GM12875 (cell line): Measurements from ENCODE around the gene DNM3.

Source experiments
- H3K4me3 ChIP-seq: one replicate; pipeline ENCODE4 v1.5.1; 2011; ENCODE audit warnings: low read depth, low read length, control low read depth
- CTCF ChIP-seq: IDR thresholded peaks from 2 replicates; pipeline ENCODE4 v1.5.1; 2011; ENCODE audit warnings: low read depth, mild to moderate bottlenecking, control low read depth, inconsistent platforms, low read length, moderate library complexity, borderline replicate concordance; ENCODE audit not compliant: insufficient read depth

The DNM3 gene

GRCh38 chr1:171965777-171966176 is 124.5 kb downstream of the DNM3 start:
- H3K4me3 ChIP-seq, result no peak overlapping the region
- TF ChIP-seq CTCF, result no peak

- no peak overlapping the region for H3K4me3 ChIP-seq
- no peak for TF ChIP-seq CTCF
These were observed 125.3 kb downstream of the DNM3 start for GRCh38 chr1:171966426-171967220.

- TF ChIP-seq CTCF, result no peak
- H3K4me3 ChIP-seq, result no peak overlapping the region
These were observed 127.9 kb downstream of the DNM3 start for GRCh38 chr1:171969226-171969625.

GRCh38 chr1:171969813-171970212 is 128.5 kb downstream of the DNM3 start:
- no peak overlapping the region for H3K4me3 ChIP-seq
- no peak for TF ChIP-seq CTCF

GRCh38 chr1:171972846-171973245 is 131.5 kb downstream of the DNM3 start:
- TF ChIP-seq CTCF, result no peak
- no peak overlapping the region for H3K4me3 ChIP-seq

- no peak for TF ChIP-seq CTCF
- no peak overlapping the region for H3K4me3 ChIP-seq
These were observed 132.1 kb downstream of the DNM3 start for GRCh38 chr1:171973421-171973820.

- no peak overlapping the region for H3K4me3 ChIP-seq
- TF ChIP-seq CTCF, result no peak
These were observed 140.0 kb downstream of the DNM3 start for GRCh38 chr1:171981303-171981702.
